NCI-H748 treated with DMSO at 0.1 percent for 48 hours (cell line): ENCODE results near the gene RAB23.
A peak's percentile ranks its signal among the peaks of the same experiment; 100 is the strongest.

Experiments
- DNase-seq: peaks from one replicate; lab custom pipeline; 2025; lab: John Stamatoyannopoulos, UW

Gene RAB23

DNA sequence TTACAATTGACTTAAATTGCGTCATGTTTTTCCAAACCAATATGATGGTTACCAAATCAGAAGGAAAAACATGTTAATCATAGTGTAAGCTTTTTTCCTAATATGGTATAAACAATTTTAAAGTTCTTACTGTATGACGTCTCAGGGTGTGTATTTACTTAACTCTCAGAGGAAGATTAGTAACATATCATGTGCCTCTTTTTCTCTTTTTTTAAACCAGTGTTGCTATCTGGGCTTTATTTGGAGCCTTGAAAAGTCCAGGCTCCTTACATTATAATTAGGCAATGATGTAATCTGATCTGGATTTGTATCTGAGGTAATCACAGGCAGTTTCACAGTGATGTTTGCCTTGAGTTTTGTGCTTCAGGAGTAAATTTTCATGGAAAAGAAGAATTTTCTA lies 20.4 kb upstream of the RAB23 start:
- peak; percentile 23 for DNase-seq

DNA sequence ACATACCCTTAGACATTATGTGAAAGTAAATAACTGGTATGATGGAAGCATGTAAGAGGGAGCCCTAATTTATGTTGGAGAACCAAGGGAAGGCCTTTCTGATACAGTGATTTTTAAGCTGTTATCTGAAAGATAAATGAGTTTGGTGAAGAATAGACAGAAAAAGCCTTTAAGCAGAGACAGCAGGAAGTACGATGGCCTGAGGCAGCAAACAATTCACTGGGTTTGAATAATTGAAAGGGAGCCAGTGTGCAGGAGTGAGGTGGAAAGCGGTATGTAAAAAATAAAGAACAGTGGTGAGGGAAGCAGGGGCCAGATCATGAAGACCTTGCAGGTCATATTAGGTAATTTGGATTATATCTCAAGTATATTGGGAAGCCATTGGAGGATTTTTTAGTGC lies 4.1 kb upstream of the RAB23 start:
- DNase-seq, result no peak

- no peak for DNase-seq
Measured at GRCh38 chr6:57224769-57225515, 2.8 kb upstream of the RAB23 start.

DNA sequence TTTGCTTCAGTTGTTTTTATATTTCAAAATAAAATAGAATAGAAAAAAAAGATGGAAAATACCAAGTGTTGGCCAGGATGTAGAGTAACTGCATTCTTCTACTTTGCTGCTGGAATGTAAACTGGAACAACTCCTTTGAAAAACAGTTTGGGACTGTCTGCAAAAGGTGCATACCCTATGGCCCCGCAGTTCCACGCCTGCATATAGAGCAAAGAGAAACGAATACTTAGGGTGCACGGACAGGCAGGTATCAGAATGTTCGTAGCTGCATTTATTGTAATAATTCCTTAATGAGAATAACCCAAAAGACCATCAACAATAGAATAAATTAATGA lies 603 bp upstream of the RAB23 start:
- no peak for DNase-seq

DNA sequence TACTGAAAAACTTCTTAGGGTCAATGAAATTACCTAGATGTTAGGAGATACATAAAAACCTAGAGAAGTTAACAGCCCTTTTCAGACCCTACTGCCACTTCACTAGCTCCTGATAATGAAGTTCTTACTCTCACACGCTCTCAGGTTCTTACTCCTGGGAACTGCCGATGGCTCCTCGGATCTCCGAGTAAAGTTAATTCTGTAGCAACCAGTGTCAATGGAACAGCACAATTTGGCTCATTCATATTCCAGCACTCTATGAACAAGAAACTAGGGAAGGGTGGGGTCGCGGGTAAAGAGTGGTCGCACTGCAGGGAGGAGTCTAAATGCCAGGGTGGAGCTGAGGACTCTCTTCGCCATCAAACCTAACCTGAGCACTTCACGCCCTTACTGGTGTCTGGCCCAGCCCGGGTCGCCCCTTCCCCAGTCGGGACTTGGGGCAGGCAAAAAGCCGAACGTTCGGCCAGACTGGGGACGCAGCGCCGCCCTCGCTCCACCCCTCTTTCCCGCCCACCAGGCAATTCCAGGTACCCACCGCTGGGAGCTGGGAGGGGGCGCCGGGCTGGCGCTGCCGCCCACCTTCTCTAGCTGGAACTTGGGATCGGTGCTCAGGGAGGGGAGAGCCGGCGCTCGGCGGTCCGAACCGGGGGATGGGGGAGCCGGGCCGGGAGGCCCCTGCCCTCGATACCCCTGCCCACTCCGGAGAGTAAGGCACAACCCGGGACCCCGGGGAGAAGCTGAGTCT lies 744 bp downstream of the RAB23 start:
- peak; percentile 70 for DNase-seq

DNA sequence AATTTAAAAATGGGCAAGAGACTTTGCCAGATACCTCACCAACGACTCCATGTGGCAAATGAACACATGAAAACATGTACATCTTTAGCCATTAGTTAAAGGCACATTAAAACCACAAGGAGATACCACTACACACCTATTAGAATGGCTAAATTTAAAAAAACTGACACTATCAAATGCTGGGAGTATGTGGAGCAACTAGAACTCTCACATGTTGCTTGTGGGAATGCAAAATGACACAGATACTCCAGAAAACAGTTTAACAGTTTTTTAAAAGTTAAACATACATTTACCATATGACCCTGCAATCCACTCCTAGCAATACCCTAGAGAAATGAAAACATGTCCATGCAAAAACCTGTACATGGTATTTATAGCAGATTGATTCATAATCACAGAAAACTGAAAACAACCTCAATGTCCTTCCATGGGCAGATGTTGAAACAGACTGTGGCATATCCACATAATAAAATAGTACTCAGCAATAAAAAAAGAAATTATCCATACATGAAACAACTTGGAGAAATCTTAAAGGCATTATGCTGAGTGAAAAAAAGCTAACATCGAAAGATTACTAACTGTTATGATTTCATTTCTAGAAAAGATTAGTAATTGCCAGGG lies 1.9 kb downstream of the RAB23 start:
- DNase-seq, result no peak

- no peak for DNase-seq
Measured at GRCh38 chr6:57217270-57217669, 4.8 kb downstream of the RAB23 start.

DNA sequence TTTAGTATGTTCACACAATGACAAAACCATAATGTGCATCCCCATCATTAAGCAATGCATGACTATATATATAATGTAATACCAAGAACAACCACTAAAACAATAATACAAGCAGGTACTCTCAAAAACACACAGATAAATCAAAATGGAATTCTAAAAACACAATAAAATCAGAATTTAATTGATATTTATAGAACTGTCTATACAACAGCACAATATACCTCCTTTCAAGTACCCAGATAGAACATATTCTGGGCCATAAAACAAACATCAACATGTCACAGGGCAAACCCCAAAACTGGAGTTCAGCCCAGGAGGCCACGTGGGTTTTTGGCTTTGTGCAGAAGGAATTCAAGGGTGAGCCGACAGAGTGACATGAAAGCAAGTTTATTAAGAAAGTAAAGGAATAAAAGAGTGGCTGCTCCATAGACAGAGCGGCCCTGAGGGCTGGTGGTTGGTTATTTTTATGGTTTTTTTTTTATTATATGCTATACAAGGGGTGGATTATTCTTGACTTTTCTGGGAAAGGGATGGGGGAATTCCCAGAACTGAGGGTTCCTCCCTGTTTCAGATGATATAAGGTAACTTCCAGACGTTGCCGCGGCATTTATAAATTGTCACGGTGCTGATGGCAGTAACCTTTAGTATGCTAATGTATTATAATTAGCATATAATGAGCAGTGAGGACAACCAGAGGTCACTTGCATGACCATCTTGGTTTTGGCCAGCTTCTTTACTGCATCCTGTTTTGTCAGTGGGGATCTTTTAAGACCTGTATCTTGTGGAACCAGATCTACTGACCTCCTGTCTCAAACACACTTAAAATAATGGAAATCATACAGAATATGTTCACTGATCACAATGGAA lies 5.6 kb downstream of the RAB23 start:
- DNase-seq, result no peak

- no peak for DNase-seq
Measured at GRCh38 chr6:57215260-57215659, 6.8 kb downstream of the RAB23 start.

DNA sequence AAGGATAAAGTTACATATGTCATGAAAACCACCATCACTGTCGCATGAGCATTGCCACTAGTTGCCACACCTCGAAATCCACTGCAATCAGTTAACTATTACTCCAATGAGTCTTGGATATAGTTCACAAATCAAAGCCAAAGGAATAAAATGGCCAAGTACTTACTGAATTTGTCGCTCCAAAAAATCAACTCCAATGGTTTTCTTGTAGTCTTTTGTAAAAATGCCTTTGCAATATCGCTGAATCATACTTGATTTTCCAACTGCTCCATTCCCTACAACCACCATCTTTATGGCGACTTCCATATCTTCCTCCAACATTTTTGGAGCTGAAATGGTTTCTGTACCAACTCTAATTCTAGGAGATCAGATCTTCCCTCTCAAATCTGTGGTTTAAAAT lies 12.0 kb downstream of the RAB23 start:
- no peak for DNase-seq

- DNase-seq, result no peak
Measured at GRCh38 chr6:57209030-57209429, 13.1 kb downstream of the RAB23 start.

DNA sequence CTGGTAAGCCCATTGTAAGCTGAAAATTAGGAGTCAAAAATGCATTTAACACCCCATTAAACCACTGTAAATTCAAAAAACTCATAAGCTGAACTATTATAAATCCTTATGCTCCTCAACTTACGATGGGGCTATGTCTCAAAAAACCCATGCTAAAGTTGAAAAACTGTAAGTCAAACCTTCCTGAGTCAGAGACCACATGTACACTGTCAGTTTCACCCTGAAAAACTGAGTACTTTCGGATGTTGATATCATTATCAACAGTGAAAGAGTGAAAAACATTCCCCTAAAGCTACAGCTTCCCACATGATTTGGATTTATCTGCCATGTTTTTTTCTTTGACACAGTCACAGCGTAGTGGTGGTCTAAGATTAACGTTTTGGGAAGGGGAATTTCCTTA lies 14.2 kb downstream of the RAB23 start:
- DNase-seq, result no peak

DNA sequence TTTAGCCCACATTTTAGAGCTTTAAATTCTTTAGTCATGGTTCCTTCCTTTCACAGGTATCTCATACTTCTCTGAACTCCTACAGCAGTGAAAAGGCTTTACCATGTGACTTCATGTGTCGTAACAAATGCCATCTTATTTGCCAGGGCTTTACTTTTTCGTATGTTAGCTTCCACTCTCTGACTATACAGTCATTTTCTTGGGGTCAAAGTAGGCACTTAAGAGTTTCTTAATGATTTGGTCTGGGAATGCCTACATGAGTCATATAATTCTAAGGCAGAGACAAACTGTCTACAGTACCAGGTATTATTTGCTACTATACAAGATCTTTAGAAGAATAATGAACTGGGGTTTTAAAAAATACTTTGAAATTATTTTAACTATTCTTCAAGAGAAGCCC lies 15.0 kb downstream of the RAB23 start:
- no peak for DNase-seq

- no peak for DNase-seq
Measured at GRCh38 chr6:57205550-57206328, 16.4 kb downstream of the RAB23 start.

DNA sequence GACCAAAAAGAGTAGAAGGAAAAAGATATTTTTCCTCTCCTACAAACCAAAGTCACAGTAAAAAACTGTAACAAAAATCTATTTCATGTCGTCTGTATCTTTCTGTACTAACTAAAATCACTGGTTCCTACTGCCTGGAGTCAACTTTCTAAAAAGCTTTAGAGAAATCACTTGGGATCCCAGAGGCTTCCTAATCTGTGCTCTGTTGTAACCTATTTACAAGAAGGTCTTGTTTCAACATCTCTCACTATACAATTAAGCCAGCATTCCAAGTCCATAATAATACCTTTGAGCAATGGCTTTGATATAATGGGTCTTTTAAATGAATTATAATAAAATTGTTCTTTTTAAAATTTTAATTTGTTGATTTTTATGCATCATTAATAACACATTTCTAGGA lies 20.4 kb downstream of the RAB23 start:
- no peak for DNase-seq

GRCh38 chr6:57198926-57199636 lies 23.0 kb downstream of the RAB23 start:
- no peak for DNase-seq

DNA sequence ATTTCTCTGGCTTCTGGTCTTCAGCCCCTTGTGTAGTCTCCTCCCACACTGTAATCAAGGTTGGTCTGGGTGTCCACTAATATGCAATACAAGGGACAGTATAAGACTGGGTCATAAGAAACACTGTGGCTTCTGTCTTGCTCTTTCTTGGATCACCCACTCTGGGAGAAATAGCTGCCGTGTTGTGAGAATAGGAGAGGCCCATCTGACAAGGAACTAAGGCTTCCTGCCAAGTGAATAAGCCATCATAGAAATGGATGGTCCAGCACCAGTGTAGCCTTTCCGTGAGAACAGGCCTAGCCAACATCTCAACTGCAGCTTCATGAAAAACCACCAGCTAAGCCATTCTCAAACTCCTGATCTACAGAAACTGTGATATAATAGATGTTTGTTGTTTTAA lies 26.6 kb downstream of the RAB23 start:
- no peak for DNase-seq

GRCh38 chr6:57193177-57193576 lies 28.9 kb downstream of the RAB23 start:
- DNase-seq, result no peak

GRCh38 chr6:57190140-57190539 lies 32.0 kb downstream of the RAB23 start:
- no peak for DNase-seq

DNA sequence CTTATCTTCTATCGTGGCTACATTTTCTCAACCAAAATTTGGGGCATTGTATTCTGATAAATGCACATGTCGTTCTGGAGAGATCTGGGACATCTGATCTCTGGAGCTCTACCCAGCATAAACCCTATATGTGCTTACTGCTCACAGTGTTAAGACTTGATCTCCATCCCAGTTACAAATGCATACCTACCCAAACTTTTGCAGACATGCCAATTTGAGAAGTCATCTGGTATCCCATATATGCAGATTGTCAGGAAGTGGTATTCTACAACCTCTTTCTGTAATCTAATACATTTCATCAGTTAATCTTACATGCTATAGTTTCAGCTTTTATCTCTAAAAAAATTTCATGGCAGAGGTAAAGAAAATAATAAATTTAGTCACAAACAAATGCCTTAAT lies 38.8 kb downstream of the RAB23 start:
- no peak for DNase-seq

- DNase-seq, result no peak
Measured at GRCh38 chr6:57182017-57182432, 40.1 kb downstream of the RAB23 start.
